Measurements from ENCODE around the gene KRTAP1-5.
"Not testable (repeated sequence)": the region's sequence is repeated elsewhere in the genome, so short reads cannot be mapped to it uniquely, and the experiment has no call there.

The KRTAP1-5 gene

GRCh38 chr17:41042953-41043352 lies 15.9 kb upstream of the KRTAP1-5 start:
- Histone ChIP-seq H3K4me2 (ENCODE audit: low read depth, low read length) (no peak overlapping the region), H3K27ac (ENCODE audit: low read length) (no peak overlapping the region), H3K27me3 (replicated peaks; ENCODE audit: insufficient read depth, low read length) (no peaks in the 10 kb centered on the region), H4K20me1 (ENCODE audit: insufficient read depth, low read length) (no peaks in the 10 kb centered on the region), H3K4me1 (ENCODE audit: low read length) (no peaks in the 10 kb centered on the region), H3F3A (ENCODE audit: insufficient read depth, low read length) (no peaks in the 10 kb centered on the region), H3K79me2 (ENCODE audit: low read length) (no peaks in the 10 kb centered on the region), H3K9me2 (replicated peaks; ENCODE audit: insufficient read depth, low read length) (no peaks in the 10 kb centered on the region), H3K9ac (ENCODE audit: low read length) (no peak overlapping the region), H3K4me3 (ENCODE audit: low read length) (no peak overlapping the region), H3K9me3 (replicated peaks; ENCODE audit: insufficient read depth, low read length) (no peaks in the 10 kb centered on the region), H3K36me3 (replicated peaks; ENCODE audit: insufficient read depth, low read length) (no peaks in the 10 kb centered on the region), H2AFZ (ENCODE audit: low read length) (no peak overlapping the region)
- no peak for TF ChIP-seq EZH2phosphoT487 (IDR thresholded peaks at IDR 0.05; ENCODE audit: low read length)
- TF ChIP-seq CTCF (IDR thresholded peaks at IDR 0.05; ENCODE audit: low read length), result no peak
- no peak for TF ChIP-seq EZH2 (optimal IDR thresholded peaks at IDR 0.05; ENCODE audit: low read depth, low read length)
- no peak for DNase-seq

- H3K79me2 ChIP-seq (ENCODE audit: low read length); H4K20me1 ChIP-seq (ENCODE audit: insufficient read depth, low read length); H3K9me2 ChIP-seq (replicated peaks; ENCODE audit: insufficient read depth, low read length); H3F3A ChIP-seq (ENCODE audit: insufficient read depth, low read length); H3K9me3 ChIP-seq (replicated peaks; ENCODE audit: insufficient read depth, low read length); H2AFZ ChIP-seq (ENCODE audit: low read length); H3K27me3 ChIP-seq (replicated peaks; ENCODE audit: insufficient read depth, low read length); H3K4me3 ChIP-seq (ENCODE audit: low read length); DNase-seq; H3K4me2 ChIP-seq (ENCODE audit: low read depth, low read length); H3K36me3 ChIP-seq (replicated peaks; ENCODE audit: insufficient read depth, low read length); H3K9ac ChIP-seq (ENCODE audit: low read length); H3K4me1 ChIP-seq (ENCODE audit: low read length); H3K27ac ChIP-seq (ENCODE audit: low read length): not testable (repeated sequence)
Observed at GRCh38 chr17:41040783-41041571, 14.0 kb upstream of the KRTAP1-5 start, which contains the start of gene KRTAP1-1. TSS of gene KRTAP1-1 (minus strand) at chr17:41041450. CDS start at chr17:41041397, 53 bp downstream.

GRCh38 chr17:41037853-41038350 lies 10.9 kb upstream of the KRTAP1-5 start:
- TF ChIP-seq EZH2phosphoT487 (IDR thresholded peaks at IDR 0.05; ENCODE audit: low read length), result no peak
- no peak for TF ChIP-seq EZH2 (optimal IDR thresholded peaks at IDR 0.05; ENCODE audit: low read depth, low read length)
- no peak for TF ChIP-seq CTCF (IDR thresholded peaks at IDR 0.05; ENCODE audit: low read length)
- H2AFZ ChIP-seq (ENCODE audit: low read length), result no peak overlapping the region
- no peaks in the 10 kb centered on the region for H3K27me3 ChIP-seq (replicated peaks; ENCODE audit: insufficient read depth, low read length)
- no peaks in the 10 kb centered on the region for H4K20me1 ChIP-seq (ENCODE audit: insufficient read depth, low read length)
- DNase-seq, result no peak
- no peaks in the 10 kb centered on the region for H3K9me2 ChIP-seq (replicated peaks; ENCODE audit: insufficient read depth, low read length)
- no peaks in the 10 kb centered on the region for H3K4me1 ChIP-seq (ENCODE audit: low read length)
- no peak overlapping the region for H3K4me2 ChIP-seq (ENCODE audit: low read depth, low read length)
- no peak overlapping the region for H3K9ac ChIP-seq (ENCODE audit: low read length)
- H3F3A ChIP-seq (ENCODE audit: insufficient read depth, low read length), result no peaks in the 10 kb centered on the region
- no peaks in the 10 kb centered on the region for H3K36me3 ChIP-seq (replicated peaks; ENCODE audit: insufficient read depth, low read length)
- H3K79me2 ChIP-seq (ENCODE audit: low read length), result no peaks in the 10 kb centered on the region
- H3K9me3 ChIP-seq (replicated peaks; ENCODE audit: insufficient read depth, low read length), result no peaks in the 10 kb centered on the region
- no peak overlapping the region for H3K4me3 ChIP-seq (ENCODE audit: low read length)
- no peak overlapping the region for H3K27ac ChIP-seq (ENCODE audit: low read length)

- not testable (repeated sequence) for H3K4me1 ChIP-seq (ENCODE audit: low read length); H3K36me3 ChIP-seq (replicated peaks; ENCODE audit: insufficient read depth, low read length); H3K27ac ChIP-seq (ENCODE audit: low read length); H3K9me3 ChIP-seq (replicated peaks; ENCODE audit: insufficient read depth, low read length); H2AFZ ChIP-seq (ENCODE audit: low read length); H4K20me1 ChIP-seq (ENCODE audit: insufficient read depth, low read length); DNase-seq; H3K4me3 ChIP-seq (ENCODE audit: low read length); H3K9ac ChIP-seq (ENCODE audit: low read length); H3K4me2 ChIP-seq (ENCODE audit: low read depth, low read length); H3F3A ChIP-seq (ENCODE audit: insufficient read depth, low read length); H3K9me2 ChIP-seq (replicated peaks; ENCODE audit: insufficient read depth, low read length); H3K79me2 ChIP-seq (ENCODE audit: low read length); H3K27me3 ChIP-seq (replicated peaks; ENCODE audit: insufficient read depth, low read length)
Observed at GRCh38 chr17:41034346-41034935, 7.4 kb upstream of the KRTAP1-5 start, which contains the start of gene KRTAP1-3. TSS of gene KRTAP1-3 (minus strand) at chr17:41034874. CDS start at chr17:41034821, 53 bp downstream.
